Superior temporal gyrus (tissue), 1 donor: ENCODE results near the gene RTN4R.
"Not testable (repeated sequence)": the region's sequence is repeated elsewhere in the genome, so short reads cannot be mapped to it uniquely, and the experiment has no call there.

Source experiments
- DNase-seq: peaks from one replicate; pipeline ENCODE4 v3.0.0-alpha.2; 2016; ENCODE audit errors: extremely low spot score

RTN4R gene

DNA sequence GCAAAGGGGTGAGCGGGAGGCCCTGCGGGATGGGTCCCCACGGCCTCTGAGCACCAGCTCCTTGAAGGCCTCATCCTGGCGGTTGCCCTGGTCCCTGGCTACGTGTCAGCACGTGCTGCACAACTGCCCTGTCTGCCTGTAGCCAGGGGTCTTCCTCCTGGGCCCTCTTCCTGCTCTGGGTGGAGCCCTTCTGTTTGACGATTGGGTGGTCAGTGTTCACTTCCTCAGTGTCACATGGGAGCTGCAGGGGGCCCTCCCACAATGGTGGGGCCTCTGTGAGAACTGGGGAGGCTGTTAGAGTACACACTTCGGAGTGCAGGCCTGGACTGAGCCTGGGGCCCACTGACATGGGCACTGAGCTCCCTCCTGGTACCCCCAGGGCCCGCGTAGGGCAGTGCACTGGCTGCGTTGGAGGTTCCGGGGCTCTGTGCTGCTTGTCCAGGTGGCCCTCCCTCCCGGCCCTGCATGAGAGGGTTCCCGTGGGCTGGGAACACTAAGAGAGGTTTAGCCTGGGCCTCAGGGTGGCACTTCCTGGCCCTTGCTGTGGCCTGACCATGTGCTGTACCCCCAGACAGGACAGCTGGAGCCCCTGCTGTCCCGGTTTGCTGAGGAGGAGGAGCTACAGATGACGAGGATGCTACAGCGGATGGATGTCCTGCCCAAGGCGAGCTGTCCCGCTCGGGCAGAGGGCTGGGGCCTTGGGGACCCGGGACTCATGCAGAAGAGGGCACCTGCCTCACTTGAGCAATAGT is 38.0 kb upstream of the RTN4R start:
- no peak for DNase-seq

DNA sequence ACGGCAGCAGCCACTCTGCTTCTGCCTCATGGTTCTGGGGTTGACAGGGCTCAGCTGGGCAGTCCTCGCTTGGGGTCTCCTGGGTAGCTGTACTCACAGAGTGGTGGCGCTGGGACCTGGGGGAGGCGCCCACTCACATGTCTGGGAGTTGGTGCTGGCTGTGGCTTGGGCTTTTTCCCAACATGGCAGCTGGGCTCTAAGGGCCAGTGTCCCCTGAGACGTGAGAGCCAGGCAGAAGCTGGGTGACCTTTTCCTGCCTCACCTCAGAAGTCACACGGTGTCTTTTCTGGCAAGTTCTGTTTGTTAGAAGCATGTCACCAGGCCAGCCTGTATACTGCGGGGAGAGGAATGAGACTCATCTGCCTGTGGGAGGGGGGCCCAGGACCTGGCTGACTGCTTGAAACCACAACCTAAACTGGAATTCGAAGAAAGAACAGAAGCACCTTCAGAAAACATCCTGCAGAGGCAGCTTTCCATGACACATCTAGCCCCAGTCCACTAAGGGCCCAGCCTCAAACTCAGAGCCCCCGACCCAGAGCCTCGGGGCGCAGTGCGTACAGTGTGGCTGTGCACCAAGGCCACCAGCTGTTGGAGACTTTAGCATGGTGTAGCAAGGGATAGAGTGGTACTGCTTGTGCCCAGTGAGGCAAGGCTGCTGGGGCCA is 37.2 kb upstream of the RTN4R start:
- not testable (repeated sequence) for DNase-seq

DNA sequence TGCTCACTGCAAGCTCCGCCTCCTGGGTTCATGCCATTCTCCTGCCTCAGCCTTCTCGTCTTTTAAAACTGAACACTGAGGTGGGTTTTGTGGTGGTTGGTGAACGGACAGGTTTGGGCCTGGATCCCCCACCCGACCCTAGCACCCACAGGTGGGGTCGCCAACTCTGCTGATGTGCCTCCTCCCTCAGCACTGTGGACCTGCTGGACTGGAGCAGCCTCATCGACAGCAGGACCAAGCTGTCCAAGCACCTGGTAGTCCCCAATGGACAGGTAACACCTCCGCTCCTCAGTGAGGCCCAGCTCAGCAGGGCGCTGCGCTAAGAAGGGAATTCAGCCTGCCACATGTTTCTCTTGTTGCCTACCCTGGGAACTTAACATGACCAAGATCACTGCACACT is 36.5 kb upstream of the RTN4R start:
- DNase-seq: no peak

DNA sequence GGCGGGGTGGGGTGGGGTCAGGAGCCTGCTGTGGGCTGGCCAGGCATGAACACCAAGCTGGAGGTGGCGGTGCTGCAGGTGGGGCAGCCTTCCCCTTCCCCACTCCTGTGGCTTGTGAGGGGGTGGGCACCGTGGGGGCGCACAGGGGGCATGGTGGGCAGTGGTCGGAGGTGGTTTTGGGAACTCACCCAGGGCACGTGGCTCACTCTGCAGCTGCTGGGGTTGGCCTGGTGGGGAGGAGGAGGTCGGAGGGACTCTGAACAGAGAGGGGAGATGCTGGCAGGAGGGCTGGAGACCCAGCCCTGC is 35.1 kb upstream of the RTN4R start:
- not testable (repeated sequence) for DNase-seq

DNA sequence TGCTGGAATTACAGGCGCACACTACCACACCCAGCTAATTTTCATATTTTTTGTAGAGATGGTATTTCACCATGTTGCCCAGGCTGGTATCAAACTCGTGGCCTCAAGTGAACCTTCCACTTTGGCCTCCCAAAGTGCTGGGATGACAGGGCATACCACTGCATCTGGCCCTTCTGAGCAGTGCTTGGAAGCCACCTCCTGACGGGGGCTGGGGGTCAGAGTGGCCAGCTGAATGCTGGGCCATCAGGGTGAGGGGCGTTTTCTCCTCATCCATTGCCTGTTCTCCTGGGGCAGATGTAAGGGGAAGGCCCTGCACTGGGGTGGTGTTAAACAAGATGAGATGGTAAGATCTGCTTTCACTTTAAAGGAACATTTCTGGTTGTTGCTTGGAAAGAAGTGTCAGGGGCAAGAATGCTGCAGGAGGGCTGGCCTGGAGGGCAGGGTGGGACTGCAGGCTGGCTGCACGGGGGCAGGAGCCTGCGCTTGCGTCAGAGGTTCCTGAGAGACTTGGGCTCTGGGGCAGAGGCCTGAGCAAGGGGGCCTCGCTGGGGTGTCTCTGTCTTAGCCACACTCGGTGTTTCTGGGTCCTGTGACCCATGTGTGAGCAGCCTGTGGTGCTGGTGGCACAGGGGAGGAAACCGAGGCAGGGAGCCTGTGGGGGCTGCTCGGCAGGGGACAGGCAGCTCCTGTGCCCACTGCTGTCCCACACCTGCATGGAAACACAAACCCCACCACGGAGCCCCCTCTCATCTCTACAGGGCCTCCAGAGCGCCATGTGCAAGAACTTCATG is 34.5 kb upstream of the RTN4R start:
- no peak for DNase-seq

DNA sequence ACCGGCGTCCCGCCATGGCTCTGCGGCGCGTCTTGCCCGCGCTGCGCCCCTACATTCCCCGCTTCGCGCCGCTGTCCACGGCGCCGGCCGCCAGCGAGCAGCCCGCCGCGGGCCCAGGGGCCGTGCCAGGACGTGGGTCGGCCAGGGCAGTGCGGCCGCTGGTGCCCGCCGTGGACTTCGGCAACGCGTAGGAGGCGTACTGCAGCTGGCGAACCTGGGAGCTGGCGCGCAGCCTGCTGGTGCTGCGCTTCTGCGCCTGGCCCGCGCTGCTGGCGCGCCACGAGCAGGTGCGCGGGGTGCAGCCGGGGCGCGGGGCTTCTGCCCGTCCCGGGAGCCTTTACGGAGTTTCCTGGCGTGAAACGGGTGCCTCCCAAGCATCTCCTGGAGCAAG is 31.6 kb upstream of the RTN4R start:
- no peak for DNase-seq

DNA sequence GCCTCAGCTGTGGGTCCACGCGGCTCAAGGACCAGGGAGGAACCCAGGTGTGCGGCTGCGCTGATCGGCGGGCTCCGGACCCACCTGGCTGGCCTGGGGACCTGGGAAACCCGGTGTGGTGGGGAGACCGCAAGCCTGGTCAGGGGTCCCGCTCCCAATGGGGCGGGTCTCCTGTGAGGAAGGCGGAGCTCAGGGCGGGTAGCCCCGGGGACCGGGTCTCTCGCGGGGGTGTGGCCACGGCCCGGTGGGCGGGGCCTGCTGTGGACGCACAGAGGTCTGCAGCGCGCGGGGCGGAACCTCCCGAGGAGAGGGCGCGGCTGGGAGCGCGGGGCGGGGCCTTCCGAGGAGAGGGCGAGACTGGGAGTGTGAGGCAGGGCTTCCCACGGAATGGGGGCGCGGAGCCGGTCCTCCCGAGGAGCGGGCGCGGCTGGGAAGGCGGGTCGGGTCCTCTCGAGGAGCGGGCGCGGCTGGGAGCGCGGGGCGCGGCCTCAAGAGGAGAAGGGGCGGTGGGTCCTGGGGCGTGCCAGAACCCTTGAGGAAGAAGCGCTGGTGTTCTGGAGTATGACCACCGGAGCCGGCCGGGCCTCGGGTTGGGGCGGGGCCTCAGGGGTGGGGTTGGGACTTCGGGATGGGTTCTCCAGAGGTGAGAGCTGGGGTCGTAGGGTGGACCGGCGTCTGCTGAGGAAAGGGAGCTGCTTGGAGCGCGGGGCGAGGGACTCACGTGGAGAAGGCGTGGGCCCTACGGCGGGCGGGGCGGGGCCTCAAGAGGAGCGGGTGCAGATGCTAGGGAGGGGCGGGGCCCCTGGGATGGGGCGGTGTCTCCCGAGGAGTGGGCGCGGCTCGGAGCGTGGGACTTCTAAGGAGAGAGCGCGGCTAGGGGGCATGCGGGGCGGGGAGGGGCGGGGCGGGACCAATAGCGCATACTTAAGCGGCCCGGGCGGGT is 31.0 kb upstream of the RTN4R start:
- no peak for DNase-seq

DNA sequence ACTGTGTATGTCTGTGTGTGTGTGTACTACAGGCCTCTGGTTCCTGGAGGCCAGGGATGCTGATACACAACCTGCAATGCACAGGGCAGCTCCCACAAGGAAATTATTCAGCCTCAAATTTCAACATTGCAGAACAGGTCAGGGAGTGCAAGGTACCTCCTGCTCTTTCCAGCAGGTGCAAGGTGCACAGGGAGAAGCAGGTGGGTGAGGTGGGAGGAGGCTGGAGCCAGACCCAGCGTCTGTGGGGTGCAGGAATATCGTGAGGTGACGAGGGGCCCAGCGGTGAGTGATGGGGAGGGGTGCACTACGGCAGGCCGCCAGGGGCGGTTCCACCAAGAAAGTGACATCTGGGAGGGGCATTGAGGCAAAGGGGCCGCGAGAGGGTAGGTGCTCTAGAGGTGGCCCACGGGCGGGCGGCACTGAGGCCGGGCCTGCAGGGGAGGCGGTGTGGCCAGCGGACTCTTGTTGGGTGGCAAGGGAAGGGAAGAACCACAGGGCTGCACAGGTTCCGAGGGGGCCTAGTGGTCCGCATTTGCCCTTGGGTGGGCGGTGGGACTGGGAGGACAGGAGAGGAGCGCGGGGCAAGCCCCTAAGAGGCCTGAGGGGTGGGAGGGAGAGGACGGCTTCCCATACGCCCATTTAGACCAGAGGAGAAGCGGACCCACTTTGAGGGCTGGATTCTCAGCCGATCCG is 30.1 kb upstream of the RTN4R start:
- no peak for DNase-seq

DNA sequence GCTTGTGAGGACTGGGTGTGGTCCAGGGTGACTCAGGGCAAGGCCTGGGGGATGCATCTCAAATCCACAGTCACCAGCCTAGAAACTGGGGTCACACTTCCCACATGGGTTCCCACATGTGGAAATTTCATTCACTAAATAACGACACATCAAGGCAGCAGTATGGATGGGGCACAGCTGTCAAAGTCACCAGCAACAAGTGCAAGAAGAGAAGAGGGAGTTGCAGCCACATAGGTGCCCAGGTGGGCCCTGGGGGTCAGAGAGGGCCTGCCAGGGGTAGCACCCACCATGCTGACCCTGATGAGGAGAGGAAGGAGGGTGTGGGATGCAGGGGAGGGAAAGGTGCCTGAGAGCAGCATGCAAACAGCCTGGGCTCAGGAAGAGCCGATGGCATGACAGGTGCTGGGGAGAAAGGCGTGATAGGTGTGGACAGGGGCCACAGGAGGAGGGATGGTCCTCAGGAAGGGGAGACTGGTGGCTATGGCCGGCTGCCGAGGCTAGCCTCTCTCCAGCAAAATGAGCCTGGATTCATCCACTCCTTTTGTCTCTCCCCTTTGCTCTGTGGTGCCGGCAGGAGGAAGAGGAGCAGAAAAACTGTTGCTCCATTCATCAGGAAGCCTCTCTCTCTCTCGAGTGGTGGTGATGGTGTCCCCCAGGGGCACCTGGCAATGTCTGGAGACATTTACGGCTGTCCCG is 29.4 kb upstream of the RTN4R start:
- DNase-seq: no peak

DNA sequence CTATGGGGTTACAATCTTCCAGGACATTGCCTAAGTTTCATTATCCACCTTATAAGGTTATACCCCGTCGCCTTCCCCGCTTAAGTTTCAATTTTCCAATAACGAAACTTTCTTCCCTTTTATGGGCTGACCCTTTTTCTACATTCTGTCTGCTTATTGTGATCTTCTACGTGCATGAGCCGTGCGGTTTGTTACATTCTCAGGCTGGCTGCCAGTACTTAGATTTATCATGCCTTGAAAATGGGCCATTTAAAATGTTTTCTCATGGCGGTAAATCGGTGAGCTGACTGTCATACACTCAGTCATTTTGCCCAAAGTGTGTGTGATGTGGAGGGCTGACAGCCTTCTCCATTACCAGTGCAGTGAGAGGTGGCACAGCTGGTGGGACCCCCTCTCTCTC is 28.5 kb upstream of the RTN4R start:
- DNase-seq: no peak

DNA sequence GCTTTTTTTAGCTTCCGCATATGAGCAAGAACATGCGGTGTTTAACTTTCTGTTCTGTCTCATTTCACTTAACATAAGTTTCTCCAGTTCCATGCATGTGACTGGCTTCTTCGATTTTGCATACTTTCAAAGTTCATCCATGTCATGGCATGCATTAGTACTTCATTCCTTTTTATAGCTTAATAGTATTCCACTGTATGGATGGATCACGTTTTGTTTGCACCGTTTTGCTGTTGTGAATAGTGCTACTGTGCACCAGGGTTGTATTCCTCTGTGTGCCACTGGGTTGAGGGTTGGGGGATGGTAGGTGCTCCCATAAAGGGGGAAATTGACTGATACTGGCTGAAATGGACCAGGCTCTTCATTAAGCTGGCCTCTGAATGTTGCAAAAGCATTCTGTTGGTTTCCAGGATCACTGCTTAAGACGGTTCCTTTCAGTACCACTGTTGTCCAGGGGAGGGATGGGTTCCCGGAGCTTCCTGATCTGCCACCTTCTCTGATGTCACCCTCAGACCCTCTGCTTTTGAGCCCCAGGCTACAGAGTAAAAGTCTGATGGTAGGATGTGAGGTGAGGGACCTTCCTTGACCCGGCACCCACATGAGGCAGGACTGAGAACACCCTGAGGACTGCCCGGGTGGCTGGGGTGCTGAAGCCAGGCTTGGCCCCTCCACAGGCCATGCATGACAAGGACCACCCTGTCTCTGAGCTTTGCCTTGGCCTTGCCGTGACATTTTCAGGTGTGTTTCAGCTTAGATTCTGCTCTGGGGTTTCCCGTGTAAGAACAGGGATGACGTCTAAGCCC is 27.3 kb upstream of the RTN4R start:
- no peak for DNase-seq

DNA sequence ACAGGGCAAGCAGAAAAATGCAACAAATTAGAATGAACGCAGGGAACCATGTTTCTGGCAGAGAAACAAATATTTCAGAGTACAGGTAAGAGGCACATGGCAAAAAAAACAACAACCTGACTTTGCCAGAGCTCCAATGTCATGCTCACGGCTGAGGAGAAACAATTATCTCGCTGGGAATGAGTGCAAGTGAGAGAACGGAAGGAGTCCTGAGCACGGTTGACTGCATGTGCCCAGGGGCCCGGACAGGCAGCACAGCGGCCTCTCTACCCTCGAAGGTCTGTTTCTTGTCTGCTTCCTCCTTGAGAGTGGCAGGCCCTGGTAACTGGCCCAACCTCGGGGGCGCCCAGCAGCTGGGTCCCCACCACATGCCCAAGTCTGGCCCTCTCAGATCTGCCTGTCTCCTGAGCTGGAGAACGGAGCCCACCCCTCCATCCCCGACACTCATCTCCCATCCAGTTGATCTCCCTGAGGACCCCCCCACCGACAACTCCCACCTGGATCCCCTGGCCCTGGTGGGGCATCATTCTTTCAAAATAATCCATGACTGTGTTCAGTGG is 24.6 kb upstream of the RTN4R start:
- no peak for DNase-seq

DNA sequence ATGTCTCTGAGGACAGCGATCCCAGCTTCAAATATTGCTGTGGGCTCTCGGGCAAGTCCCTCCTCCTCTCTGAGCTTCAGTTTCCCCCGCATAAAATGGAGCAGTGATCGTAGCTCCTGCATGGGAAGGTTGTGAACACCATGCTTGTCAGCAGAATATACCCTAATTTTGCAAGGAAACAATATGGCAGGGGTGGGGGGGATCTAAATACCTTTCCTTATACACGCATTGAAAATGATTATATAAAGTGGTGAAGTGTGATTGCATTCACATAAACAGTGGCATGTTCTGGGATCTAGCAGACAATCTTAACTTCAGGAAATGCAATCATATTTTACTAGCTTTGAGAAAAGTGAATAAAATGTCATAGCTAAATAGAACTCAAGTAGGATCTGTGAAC is 24.0 kb upstream of the RTN4R start:
- DNase-seq: no peak

DNA sequence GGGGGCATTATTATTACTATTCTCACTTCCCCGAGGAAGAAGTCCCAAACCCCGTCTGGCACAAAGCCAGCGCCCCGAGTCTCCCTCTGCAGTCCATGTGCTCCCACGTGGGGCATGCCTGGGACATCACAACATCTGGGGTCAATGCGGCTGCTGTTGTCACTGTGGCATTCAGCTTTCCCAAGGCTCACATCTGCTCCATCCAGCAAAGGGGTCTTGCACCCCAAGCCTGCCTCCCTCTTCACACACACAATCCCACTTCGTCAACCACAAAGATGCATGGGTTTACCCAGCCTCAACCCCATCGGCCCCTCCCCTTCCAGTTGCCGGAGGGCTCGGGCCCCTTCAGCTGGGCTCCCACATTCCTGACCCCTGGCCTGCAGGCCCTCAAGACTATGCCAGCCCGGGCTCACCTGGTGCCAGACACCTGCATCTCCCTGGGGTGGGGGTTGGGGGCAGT is 23.5 kb upstream of the RTN4R start:
- DNase-seq: no peak

DNA sequence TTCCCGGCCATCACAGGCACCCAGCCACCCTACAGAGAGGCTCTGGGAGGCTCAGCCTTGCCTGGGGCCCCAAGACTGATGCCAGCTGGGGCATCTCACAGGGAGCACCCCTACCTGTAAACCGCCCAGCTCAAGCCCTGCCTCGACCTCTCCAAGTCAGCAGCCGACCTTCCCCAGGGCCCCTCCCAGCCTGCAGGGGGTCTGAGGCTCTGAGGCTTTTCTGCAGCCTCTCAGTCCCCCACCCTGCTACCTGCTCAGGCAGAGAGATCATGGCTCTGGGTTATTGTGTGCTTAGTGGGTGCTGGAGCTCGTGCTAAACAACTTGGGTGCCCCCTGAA is 23.1 kb upstream of the RTN4R start:
- no peak for DNase-seq

DNA sequence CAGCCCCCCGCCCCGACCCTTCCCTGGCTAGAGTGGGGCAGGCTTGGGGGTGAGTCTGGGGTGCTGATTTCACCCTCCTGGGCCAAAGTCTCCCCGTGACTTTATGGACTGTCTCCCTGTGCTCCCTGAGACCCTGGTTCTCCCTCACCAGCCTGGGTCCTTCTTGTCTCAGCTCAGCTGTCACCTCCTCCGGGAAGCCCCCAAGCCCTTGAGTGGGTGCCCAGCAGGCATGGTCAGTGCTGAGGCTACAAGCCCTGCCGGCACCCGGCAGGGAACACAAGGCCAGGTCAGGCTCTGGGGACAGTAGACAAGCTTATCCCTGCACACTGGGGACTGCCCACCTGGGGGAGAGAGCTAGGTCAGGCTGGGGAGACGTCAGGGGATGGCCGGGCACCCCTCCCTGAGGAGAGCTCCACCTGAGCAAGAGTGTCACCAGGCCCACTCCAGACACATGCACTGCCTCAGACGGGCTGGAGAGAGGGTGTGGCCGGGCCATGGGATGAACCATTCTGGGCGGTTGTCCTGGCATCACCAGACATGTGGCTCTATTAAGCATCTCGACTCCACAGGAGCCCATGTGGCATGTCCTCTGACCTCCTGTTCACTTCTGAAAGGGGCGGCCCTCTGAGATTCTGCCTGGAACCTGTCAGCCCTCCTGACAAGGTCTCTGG is 22.6 kb upstream of the RTN4R start:
- DNase-seq: no peak

DNA sequence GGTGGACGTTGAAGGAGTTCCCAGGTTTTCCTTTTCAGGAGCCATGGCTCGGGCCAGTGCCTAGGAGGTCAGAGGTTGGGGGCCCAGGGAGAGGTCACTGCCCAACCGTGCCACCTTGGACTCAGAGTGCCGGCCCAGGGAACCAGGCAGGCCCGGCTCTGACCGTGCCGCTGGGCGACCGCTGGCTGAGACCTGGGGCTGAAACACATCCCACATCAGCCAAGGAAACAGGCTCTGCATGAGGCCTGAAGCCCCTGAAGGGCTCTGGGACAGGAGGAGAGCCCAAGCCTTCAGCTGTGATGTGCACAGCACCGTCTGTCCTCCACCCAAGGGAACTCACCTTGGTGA is 21.9 kb upstream of the RTN4R start:
- DNase-seq: no peak

DNA sequence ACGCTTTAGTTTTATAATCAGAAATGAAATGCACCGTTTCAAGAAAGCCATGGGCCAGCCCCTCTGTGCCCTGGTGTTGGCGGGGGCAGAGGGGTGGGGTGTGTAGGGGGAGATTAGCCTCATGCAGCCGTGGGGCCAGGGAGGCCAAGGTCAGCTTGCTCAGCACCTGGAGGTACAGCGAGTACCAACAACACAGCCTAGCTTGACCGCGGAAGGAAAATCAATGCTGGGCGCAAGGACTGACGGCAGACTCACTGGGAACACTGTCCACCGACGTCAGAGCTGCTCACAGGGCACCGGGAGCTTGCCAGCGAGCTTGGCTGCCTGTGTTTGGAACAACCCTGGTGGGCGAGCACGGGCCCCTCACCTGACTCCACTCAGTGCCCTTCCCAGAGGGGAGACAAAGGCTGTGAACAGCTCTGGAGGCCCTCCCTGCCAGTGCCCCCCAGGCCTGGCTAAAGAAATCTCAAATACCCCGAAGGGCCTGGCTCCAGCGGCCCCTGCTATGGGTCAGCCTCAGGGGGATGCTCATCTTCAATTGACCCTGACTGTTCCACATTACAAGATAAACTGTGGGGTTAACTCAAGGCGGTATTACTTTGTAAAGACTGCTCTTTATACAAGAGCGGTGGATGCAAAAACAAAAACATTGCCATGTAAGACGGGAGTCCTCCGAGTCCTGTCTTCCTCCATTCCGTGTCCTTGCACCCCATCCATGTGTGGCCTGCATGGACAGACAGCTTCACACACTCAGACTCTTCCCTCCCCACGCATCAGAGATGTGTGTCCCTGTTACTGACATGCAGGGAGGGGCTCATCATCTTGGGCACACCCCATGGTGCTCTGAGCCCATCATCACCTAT is 21.3 kb upstream of the RTN4R start:
- not testable (repeated sequence) for DNase-seq
